NCI-H510A treated with DMSO at 0.1 percent for 48 hours (cell line): ENCODE measurements around the gene NLE1.
A peak's percentile ranks its signal among the peaks of the same experiment; 100 is the strongest.
"Not testable (repeated sequence)": the region's sequence is repeated elsewhere in the genome, so short reads cannot be mapped to it uniquely, and the experiment has no call there.

Experiments used
- DNase-seq: peaks from one replicate; lab custom pipeline; 2025; lab: John Stamatoyannopoulos, UW

NLE1 gene

DNA sequence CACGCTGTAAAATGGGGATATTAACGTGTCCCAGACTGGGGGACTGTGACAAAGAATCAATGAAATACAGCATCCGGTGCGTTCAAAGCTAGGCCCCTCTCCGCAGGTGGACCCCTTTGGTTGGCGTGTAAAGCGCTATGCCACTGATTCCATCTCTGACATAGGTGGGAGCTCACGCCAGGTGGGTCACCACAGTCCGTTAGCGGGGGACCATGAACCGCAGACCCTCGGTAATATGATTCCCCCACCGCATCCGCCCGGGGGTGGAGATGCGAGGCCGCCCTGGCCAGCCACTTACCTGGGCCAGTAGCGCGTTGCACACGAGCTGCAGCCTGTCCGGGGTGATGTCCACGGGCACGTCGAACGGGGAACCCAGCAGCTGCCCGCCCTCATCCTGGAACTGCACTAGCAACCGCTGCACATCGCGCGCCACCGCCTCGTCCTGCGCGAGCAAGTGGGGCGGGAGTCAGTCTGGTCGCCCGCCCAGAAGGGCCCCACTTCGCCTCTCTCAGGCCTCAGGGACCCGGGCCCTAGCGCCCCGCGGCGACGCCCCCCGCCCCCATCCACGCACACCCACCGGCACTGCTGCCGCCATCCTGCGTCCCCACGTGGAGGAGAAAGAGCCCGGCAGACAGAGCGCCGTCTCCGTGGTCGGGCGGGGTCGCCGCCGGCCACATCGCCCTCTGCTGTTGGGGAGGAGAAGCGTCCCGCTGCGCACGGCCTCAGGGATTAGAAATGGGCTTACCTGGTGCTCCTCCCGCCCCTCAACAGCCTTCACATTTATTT is at the start of gene NLE1:
TSS of gene NLE1 (minus strand) at position 623 of the 786 bp plus-strand sequence. CDS start at position 595, 28 bp downstream.
- peak; percentile 66 for DNase-seq

DNA sequence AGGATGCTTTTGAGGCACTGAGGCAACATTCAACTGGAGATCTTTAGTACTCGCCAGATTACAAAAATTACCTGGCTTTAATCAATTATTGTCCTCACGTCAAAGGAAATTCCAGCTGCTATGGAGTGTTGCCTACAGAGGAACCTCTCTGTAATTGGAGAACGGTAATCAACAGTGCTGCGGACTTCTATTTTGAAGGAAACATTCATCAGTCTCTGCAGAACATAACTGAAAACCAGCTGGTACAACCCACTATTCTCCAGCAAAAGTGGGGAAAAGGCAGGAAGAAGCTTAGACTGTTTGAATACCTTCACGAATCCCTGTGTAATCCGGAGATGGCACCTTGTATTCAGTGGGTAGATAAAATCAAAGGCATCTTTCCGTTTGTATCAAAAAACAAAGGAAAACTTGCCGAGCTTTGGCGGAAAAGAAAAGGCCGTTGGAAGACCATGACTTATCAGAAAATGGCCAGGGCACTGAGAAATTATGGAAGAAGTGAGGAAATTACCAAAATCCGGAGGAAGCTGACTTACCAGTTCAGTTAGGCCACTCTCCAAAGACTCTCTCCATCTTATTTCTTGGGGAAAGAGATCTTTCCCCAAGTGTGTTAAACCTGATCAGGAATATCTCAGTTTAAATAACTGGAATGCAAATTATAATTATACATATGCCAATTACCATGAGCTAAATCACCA is 49.0 kb upstream of the NLE1 start:
- no peak for DNase-seq

DNA sequence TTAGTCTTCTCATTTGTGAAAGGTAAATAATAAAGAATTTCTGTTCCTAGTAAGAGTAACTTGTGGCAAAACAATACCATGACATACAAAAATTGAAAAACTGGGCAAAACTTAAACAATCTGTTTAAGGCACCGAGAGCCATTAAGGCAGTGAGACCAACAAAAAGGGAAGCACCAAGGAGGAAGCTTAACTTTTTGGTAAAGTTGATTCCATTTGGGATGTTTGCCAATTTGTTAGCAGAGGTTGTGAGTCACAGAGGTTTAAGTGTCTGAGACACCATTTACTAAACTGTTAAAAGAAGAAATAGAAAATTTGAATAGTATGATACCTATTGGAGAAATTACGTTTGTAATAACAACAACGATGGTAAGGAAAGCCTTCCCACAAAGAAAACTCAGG is 47.2 kb upstream of the NLE1 start:
- no peak for DNase-seq

DNA sequence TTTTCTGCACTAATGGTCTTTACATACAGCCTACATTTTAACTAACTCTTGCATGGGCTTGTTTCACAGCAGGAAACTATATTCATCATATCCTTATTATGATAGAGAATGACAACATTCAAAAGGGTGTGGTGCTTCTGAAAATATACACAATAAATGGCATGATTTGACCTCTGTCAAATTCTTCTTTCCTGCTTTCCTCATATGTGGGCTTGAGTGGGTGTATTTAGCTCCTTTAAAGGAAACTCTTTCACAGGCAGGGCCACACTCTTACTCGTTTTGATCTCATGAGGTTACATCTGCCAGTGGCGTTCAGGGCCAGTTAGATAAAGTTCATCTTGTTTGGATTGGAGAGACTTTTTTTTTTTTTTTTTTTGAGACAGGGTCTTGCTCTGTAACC is 46.0 kb upstream of the NLE1 start:
- DNase-seq, result no peak

DNA sequence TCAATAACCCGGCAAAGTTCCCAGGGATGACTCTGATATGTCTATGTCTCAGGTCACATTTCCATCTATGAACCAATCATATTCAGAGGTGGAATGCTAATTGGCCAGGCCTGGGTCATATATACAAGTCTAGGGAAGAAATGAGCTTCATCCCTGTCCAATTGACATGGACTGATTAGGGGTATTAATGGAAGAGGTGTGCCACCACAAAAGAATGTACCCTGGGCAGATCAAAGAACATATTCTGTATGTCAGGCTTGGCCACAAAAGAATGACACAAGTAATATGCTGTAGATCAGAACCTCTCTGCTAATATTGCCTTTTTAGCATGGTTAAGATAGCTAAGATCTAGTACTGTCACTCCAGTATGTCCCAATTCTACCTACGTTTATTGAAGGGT is 45.4 kb upstream of the NLE1 start:
- no peak for DNase-seq

DNA sequence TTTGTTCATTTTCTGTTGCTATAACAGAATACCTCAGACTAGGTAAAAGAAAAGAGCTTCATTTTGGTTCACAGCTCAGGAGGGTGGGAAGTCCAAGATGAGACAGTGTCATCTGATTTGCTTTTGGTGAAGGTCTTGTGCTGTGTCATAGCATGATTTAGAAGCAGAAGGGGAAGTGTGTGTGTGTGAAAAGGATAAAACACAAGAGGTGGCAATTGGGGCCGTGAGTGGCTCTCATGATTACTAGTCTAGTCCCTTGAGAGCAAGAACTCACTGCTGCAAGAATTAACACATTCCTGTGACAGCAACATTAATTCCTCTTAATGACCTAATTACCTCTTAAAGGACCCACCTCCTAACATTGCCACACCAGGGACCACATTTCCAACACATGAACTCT is 43.7 kb upstream of the NLE1 start:
- DNase-seq, result no peak

DNA sequence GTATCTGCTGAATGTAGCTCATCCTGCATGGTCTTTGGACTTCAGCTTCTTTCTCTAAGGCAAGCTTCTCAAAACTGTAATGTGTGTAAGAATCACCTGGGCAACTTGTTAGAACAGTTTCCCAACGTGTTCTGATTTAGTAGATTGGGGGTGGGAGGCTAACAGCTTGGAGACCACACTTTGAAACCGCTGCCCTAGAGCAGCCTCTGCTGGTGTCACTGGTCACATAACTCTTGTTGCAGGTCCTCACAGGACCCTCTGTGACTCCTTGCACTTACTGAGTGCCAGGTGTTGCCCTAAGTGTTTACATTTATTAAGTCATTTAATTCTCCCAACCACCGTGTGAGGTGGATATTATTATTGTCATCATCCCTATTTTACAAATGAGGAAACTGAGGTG is 42.2 kb upstream of the NLE1 start:
- no peak for DNase-seq

DNA sequence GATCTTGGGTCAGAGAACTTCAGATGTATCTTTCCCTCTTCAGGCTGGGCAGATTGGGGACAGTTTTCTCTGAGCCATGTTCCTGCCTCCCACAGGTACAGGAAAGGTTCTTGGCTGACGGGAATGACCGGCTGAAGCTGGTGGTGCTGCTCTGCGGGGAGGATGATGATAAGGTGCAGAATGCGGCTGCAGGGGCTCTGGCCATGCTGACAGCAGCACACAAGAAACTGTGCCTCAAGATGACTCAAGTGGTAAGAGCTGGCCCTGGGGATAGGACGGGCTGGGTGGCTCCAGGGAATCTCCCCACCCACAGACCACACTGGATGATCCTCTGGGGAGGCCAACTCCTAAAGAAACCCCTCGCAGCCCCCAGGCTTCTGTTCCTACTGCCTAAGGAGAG is 41.2 kb upstream of the NLE1 start:
- DNase-seq, result no peak

DNA sequence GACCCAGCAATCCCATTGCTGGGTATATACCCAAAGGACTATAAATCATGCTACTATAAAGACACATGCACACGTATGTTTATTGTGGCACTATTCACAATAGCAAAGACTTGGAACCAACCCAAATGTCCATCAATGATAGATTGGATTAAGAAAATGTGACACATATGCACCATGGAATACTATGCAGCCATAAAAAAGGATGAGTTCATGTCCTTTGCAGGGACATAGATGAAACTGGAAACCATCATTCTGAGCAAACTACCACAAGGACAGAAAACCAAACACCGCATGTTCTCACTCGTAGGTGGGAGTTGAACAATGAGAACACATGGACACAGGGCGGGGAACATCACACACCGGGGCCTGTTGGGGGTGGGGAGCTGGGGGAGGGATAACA is 37.3 kb upstream of the NLE1 start:
- not testable (repeated sequence) for DNase-seq

DNA sequence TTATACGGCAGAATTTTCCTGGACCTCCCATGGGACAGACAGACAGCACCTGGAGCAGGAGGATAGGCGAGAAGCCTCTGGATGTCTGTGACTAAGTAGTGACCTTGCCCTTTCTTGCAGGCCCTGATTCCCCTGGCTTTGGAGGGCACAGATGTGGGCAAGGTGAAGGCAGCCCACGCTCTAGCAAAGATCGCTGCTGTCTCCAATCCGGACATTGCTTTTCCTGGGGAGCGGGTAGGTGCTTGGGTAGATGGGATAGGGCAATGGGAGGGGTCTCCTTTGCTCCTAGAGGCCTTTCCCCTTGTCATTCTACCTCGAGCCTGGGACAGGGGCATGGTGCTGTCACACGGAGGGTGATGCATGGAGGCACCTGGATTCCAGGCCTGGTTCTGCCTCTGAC is 34.8 kb upstream of the NLE1 start:
- no peak for DNase-seq

DNA sequence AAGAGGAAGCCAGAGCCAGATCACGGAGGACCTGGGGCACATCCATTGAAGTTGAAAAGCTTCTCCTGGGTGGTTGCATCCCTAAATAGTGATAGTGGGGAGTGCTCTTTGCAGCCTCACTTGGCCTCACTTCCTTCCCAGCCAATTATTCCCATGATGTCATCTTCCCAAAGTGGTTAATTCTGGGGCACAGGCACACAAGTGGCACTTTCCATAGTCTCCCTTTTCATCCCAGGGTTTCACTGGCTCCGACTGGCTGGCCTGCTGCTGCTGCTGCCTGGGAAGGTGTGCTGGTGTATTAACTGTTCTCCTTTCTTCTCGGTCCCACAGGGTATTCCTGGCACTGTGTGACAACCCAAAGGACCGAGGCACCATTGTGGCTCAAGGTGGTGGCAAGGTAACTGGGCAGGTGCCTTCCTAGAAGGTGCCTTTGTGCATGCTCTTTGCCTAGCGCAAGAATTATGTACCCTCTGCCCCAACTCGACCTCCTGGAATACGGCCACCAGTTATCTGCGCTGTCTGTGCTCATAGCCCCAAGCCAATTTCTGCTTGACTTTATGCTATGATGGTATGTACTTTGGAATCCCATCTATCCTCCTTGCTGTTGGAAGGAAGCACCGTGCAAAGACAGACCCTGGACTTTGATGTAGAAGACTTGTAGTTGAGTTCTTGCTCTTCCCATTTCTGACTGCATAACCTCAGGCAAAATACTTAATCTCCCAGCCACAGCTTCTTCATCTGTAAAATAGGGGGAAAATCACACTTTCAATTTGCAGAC is 33.7 kb upstream of the NLE1 start:
- no peak for DNase-seq

DNA sequence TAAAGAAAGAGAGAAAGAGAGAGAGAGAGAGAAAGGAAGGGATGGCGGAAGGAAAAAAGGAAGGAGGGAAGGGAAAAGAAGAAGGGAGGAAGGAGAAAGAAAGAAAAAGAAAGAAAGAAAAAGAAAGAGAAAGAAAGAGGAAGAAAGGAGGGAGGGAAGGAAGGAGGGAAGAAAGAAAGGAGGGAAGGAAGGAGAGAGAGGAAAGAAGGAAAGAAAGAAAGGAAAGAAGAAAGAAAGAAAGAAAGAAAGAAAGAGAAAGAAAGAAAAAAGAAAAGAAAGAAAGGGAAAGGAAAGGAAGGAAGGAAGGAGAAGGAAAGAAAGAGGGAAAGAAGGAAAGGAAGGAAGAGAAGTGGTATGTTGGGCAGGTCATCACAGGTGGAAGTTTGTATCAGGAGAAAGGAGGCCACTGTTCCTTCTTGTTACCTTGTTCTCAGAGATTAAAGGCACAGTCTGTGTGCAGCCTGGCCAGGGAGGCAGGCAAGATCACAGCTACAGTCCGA is 32.8 kb upstream of the NLE1 start:
- DNase-seq, result no peak

DNA sequence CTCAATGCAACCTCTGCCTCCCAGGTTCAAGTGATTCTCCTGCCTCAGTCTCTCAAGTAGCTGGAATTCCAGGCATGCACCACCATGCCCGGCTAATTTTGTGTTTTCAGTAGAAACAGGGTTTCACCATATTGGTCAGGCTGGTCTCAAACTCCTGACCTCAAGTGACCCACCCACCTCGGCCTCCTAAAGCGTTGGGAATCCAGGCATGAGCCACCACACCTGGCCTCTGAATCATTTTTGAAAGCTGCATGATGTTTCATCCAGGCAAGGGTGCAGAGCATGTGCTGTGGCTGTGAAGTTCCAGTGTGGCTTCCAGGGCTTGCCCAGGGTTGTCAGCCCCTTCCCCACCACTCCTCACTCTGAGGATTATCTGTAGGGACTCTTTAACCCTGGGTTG is 30.2 kb upstream of the NLE1 start:
- DNase-seq, result not testable (repeated sequence)

DNA sequence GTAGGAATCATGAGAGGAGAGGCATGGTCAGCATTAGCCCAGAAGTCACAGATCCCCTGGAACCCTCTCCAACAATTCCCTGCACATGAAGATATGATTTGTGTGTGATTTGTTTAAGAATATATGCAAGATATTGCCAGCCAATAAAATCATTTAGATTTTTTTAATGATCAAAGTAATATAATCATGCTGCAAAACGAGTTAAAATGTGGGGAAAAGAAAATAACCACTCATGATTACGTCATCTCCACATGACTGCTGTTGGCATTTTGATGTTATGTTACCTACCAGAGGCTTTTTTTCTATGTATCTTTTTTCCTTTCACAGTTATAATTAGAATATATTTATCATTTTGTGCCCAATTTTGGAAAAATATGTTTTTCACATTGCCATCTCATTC is 29.7 kb upstream of the NLE1 start:
- DNase-seq, result no peak

DNA sequence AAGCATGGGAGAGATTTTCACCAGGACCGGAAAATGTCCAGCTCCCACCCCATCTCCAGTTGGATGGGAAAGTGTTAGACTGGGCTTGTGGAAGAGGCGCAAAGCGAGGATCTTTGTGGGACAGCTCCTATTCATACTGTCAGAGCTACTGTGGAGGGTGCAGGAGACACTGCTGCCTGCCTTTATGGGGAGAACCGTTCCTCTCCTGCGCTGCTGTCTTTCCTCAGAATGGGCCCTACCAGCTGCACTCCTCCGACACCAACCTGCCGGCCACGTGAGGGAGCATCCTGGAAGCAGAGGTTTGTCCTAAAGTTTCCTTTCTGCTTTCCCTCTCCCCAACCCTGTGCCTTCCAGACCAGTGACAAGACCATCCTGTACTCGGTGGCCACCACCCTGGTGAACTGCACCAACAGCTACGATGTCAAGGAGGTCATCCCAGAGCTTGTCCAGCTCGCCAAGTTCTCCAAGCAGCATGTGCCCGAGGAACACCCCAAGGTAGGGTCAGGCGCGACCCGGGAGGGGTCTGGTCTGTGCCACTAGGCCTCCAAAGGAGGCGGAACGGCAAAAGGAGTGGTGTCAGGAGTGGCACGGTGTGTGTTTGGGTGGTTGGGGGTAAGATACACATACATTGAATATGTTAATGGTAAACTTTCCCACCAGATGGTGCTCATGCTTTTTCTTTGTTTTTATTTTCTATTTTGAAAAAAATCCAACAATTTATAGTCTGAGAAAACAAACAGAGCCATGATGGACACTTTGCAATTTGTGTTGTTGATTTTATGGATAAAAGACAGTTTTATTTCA is 29.1 kb upstream of the NLE1 start:
- DNase-seq, result no peak

DNA sequence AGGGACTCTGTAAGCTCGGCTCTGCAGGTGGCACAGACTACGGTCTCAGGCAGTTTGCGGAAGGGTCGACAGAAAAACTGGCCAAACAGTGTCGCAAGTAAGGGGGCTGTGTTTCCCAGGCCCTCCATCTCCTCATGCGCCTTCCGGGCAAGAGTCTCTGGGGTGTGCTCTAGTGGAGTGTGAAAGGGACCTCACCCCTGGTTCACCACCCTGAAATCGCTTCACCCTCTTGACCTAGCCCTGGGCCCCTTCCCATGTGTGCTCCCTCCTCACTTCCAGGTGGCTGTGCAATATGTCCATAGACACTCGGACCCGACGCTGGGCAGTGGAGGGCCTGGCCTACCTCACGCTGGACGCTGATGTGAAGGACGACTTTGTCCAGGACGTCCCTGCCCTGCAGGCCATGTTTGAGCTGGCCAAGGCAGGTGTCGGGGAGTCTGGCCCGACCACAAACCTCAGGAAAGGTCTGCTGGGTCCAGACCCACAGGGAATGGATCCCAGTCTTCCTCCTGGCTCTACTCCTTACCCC is 27.8 kb upstream of the NLE1 start:
- no peak for DNase-seq

DNA sequence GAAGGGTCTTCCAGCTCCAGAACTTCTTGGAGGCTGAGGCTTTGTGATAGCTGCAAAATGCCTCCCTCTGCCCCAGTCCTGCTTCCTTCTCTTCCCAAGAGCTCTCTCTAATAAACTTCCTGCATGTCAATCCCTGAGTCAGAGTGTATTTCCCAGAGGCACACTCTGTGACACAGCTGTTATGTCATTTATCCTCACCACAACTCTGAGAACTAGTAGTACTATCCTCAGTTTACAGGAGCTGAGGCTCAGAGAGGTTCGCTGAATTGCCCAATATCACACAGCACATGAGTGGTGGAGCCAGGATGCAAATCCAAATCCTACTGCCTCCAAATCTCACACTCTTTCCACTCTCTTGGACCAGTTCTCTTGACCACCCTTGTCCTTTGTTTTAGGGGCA is 25.6 kb upstream of the NLE1 start:
- DNase-seq, result no peak

DNA sequence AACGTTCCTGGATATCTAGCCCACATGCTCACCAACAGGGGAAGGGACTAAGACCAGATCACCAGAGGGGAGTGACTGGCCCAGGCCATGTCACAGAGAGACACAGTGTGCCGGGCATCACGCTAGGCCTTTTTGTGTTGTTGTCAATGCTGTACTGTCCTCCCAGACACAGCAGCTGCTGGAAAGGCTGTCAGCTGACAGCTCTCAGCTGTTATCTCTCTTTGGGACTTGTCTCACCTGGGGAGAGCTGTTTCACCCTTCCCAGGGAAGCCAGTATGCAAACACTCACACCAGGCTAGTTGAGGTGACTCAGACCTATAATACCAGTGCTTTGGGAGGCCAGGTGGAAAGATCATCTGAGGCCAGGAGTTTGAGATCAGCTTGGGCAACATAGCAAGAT is 24.9 kb upstream of the NLE1 start:
- DNase-seq, result no peak

DNA sequence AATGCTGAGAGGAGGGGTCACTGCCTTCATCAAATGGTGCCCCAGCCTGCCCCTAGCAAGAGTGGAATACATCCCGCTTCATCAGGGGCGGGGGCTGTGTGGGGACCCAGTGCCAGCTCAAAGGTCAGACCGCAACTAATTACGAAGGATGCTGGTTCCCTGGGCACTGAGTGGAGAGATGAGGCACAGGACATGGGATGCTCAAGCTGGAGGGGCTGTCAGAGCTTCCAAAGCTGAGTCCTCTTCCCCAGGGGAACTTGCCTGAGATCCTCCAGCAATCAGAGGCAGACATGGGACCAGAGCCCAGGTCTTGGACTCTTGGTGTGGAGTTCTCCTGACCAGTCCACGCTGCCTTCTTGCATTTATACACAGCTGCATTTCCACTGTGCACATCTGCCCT is 24.4 kb upstream of the NLE1 start:
- DNase-seq, result no peak

DNA sequence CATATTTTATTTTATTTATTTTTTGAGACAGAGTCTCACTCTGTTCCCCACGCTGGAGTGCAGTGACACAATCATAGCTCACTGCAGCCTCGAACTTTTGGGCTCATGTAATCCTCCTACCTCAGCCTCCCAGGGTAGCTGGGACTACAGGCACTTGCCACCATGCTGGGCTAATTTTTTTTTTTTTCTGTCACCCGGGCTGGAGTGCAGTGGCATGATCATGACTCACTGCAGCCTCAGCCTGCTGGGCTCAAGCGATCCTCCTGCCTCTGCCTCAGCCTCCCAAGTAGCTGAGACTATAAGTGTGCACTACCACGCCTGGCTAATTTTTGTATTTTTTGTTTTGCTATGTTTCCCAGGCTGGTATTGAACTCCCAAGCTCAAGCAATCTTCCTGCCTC is 22.6 kb upstream of the NLE1 start:
- DNase-seq, result no peak

DNA sequence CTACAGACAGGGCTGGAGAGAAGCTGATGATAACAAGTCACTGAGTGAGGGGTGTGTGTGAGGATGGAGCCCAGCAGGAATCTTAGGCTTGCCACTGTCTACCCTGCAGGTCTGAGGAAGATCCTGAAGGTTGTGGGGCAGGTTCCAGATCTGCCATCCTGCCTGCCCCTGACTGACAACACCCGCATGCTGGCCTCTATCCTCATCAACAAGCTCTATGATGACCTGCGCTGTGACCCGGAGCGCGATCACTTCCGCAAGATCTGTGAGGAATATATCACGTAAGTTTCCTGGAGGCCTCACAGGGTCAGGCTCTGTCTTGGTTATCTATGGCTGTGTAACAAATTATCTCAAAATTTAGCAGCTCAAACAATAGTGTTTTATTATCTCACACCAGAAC is 21.8 kb upstream of the NLE1 start:
- DNase-seq, result no peak

DNA sequence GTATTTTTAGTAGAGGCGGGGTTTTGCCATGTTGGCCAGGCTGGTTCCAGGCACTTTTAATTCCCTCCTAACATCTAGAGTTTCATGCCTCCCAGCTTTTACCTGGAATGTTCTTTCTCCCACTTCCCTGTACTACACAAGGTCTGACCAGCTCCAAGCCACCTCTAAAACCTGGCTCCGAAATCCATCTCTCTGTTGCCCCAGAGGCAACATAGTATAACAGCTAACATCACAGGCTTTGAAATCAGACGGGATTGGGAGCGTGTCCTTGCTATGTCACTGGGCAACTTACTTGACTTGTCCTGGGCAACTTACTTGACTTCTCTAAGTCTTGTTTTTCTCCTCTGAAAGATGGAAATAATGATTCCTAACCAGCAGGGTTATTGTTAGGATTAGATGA is 20.7 kb upstream of the NLE1 start:
- DNase-seq, result no peak
